WERI-Rb-1 (cell line): ENCODE results near the gene DPP9.
"Not testable (repeated sequence)": the region's sequence is repeated elsewhere in the genome, so short reads cannot be mapped to it uniquely, and the experiment has no call there.

Experiments used
- DNase-seq: peaks from one replicate; pipeline ENCODE4 v3.0.0-alpha.2; 2020
- H3K27ac ChIP-seq: fragments of 250-450 bp; sonication (Bioruptor Pico); 2 replicates; pipeline ENCODE4 v1.5.1; 2020; ENCODE audit warnings: mild to moderate bottlenecking, moderate library complexity
- H3K27me3 ChIP-seq: fragments of 250-450 bp; sonication (Bioruptor Pico); 2 replicates; pipeline ENCODE4 v1.5.1; 2021; ENCODE audit warnings: mild to moderate bottlenecking, low read depth, moderate library complexity; ENCODE audit not compliant: insufficient read depth, severe bottlenecking
- H3K36me3 ChIP-seq: fragments of 250-450 bp; sonication (Bioruptor Pico); 2 replicates; pipeline ENCODE4 v1.5.1; 2020; ENCODE audit warnings: mild to moderate bottlenecking, moderate library complexity
- H3K4me3 ChIP-seq: 2 replicates; pipeline ENCODE4 v1.5.1; 2011; ENCODE audit warnings: low read depth, mild to moderate bottlenecking, control low read depth, low read length
- H3K9me3 ChIP-seq: fragments of 250-450 bp; sonication (Bioruptor Pico); 2 replicates; pipeline ENCODE4 v1.5.1; 2021; ENCODE audit warnings: mild to moderate bottlenecking, moderate library complexity; ENCODE audit not compliant: severe bottlenecking
- CTCF ChIP-seq: IDR thresholded peaks from 2 replicates; pipeline ENCODE4 v1.5.1; 2011; ENCODE audit warnings: low read depth, mild to moderate bottlenecking, control low read depth, inconsistent platforms, low read length

Gene DPP9

GRCh38 chr19:4754248-4754647 lies 30.6 kb upstream of the DPP9 start:
- Histone ChIP-seq H3K27me3 (no peaks in the 10 kb centered on the region), H3K27ac (no peak overlapping the region), H3K36me3 (no peaks in the 10 kb centered on the region), H3K9me3 (no peaks in the 10 kb centered on the region), H3K4me3 (no peak overlapping the region)
- no peak for TF ChIP-seq CTCF
- no peak for DNase-seq

GRCh38 chr19:4749870-4750590 lies 26.4 kb upstream of the DPP9 start:
- Histone ChIP-seq H3K36me3 (no peaks in the 10 kb centered on the region), H3K27ac (no peak overlapping the region), H3K4me3 (no peak overlapping the region), H3K9me3 (no peaks in the 10 kb centered on the region), H3K27me3 (no peaks in the 10 kb centered on the region)
- no peak for DNase-seq
- no peak for TF ChIP-seq CTCF

GRCh38 chr19:4748589-4748988 lies 24.9 kb upstream of the DPP9 start:
- Histone ChIP-seq H3K36me3 (no peaks in the 10 kb centered on the region), H3K9me3 (no peaks in the 10 kb centered on the region), H3K27me3 (no peaks in the 10 kb centered on the region), H3K27ac (no peak overlapping the region), H3K4me3 (no peak overlapping the region)
- TF ChIP-seq CTCF, result no peak
- no peak for DNase-seq

- no peaks in the 10 kb centered on the region for H3K27me3 ChIP-seq
- no peak overlapping the region for H3K4me3 ChIP-seq
- H3K36me3 ChIP-seq, result no peaks in the 10 kb centered on the region
- no peaks in the 10 kb centered on the region for H3K9me3 ChIP-seq
- DNase-seq, result no peak
- TF ChIP-seq CTCF, result no peak
- H3K27ac ChIP-seq, result no peak overlapping the region
These were observed 24.5 kb upstream of the DPP9 start for GRCh38 chr19:4748185-4748584.

- no peaks in the 10 kb centered on the region for H3K9me3 ChIP-seq
- no peak overlapping the region for H3K4me3 ChIP-seq
- no peak for TF ChIP-seq CTCF
- H3K36me3 ChIP-seq, result no peaks in the 10 kb centered on the region
- H3K27me3 ChIP-seq, result no peaks in the 10 kb centered on the region
- DNase-seq, result no peak
- H3K27ac ChIP-seq, result peak overlapping the region; percentile 42
These were observed 22.3 kb upstream of the DPP9 start for GRCh38 chr19:4745986-4746385.

GRCh38 chr19:4745175-4745574 lies 21.5 kb upstream of the DPP9 start:
- not testable (repeated sequence) for DNase-seq, H3K27me3 ChIP-seq, H3K36me3 ChIP-seq, H3K9me3 ChIP-seq, H3K4me3 ChIP-seq
- H3K27ac ChIP-seq, result peak overlapping the region; percentile 40; the same call in 1 of the 2 replicates
